Trophoblast cell (in vitro differentiated cells and primary cell): ENCODE measurements around the gene PDLIM5.
"Not testable (repeated sequence)": the region's sequence is repeated elsewhere in the genome, so short reads cannot be mapped to it uniquely, and the experiment has no call there.

ENCODE experiments used
- DNase-seq, 2 donors: peaks; one replicate each; pipeline ENCODE4 v3.0.0-alpha.2; 2016
- H2AFZ ChIP-seq: 2 replicates; pipeline ENCODE4 v1.6.1; 2013; ENCODE audit warnings: low read length, moderate library complexity, mild to moderate bottlenecking; ENCODE audit not compliant: insufficient read depth, poor library complexity
- H2AK5ac ChIP-seq: 2 replicates; pipeline ENCODE4 v1.6.1; 2013; ENCODE audit warnings: mild to moderate bottlenecking, low read length
- H2BK120ac ChIP-seq: 2 replicates; pipeline ENCODE4 v1.6.1; 2013; ENCODE audit warnings: low read length, mild to moderate bottlenecking, moderate library complexity; ENCODE audit not compliant: insufficient read depth, poor library complexity
- H2BK12ac ChIP-seq: 2 replicates; pipeline ENCODE4 v1.6.1; 2013; ENCODE audit warnings: mild to moderate bottlenecking, low read length, moderate library complexity
- H2BK5ac ChIP-seq: 2 replicates; pipeline ENCODE4 v1.6.1; 2013; ENCODE audit warnings: low read length, low read depth, moderate library complexity, mild to moderate bottlenecking; ENCODE audit not compliant: poor library complexity
- H3K14ac ChIP-seq: 2 replicates; pipeline ENCODE4 v1.6.1; 2013; ENCODE audit warnings: mild to moderate bottlenecking, low read length
- H3K18ac ChIP-seq: 2 replicates; pipeline ENCODE4 v1.6.1; 2013; ENCODE audit warnings: mild to moderate bottlenecking, low read length
- H3K23ac ChIP-seq: 2 replicates; pipeline ENCODE4 v1.6.1; 2013; ENCODE audit warnings: low read length
- H3K27ac ChIP-seq: 2 replicates; pipeline ENCODE4 v1.5.1; 2013; ENCODE audit warnings: low read depth, mild to moderate bottlenecking, inconsistent platforms, low read length, moderate library complexity
- H3K27me3 ChIP-seq: 2 replicates; pipeline ENCODE4 v1.6.1; 2013; ENCODE audit warnings: inconsistent platforms, mild to moderate bottlenecking, low read length, moderate library complexity; ENCODE audit not compliant: insufficient read depth
- H3K36me3 ChIP-seq, 2 experiments: 1 replicate in 1 of 2; 2 replicates in 1 of 2; pipeline ENCODE4 v1.6.1; 2013; ENCODE audit warnings: low read length in 2 of 2, mild to moderate bottlenecking in 2 of 2, moderate library complexity in 1 of 2; ENCODE audit not compliant: insufficient read depth in 2 of 2, control insufficient read depth in 1 of 2
- H3K4ac ChIP-seq: 2 replicates; pipeline ENCODE4 v1.6.1; 2013; ENCODE audit warnings: low read depth, mild to moderate bottlenecking, low read length, moderate library complexity
- H3K4me1 ChIP-seq, 2 experiments: 1 replicate in 1 of 2; 2 replicates in 1 of 2; pipeline ENCODE4 v1.6.1; 2013; ENCODE audit warnings: low read length in 2 of 2, mild to moderate bottlenecking in 2 of 2, moderate library complexity in 1 of 2; ENCODE audit not compliant: insufficient read depth in 2 of 2, control insufficient read depth in 1 of 2
- H3K4me2 ChIP-seq: 2 replicates; pipeline ENCODE4 v1.6.1; 2013; ENCODE audit warnings: inconsistent platforms, mild to moderate bottlenecking, low read length, moderate library complexity
- H3K4me3 ChIP-seq: 2 replicates; pipeline ENCODE4 v1.5.1; 2013; ENCODE audit warnings: mild to moderate bottlenecking, low read depth, low read length, inconsistent platforms
- H3K79me1 ChIP-seq: one replicate; pipeline ENCODE4 v1.6.1; 2013; ENCODE audit warnings: low read length
- H3K79me2 ChIP-seq: 2 replicates; pipeline ENCODE4 v1.6.1; 2013; ENCODE audit warnings: low read length, mild to moderate bottlenecking; ENCODE audit not compliant: control insufficient read depth, insufficient read depth, poor library complexity
- H3K9ac ChIP-seq: 2 replicates; pipeline ENCODE4 v1.6.1; 2013; ENCODE audit warnings: mild to moderate bottlenecking, low read length
- H3K9me3 ChIP-seq: 2 replicates; pipeline ENCODE4 v1.6.1; 2013; ENCODE audit warnings: low read depth, mild to moderate bottlenecking, control low read depth, inconsistent platforms, low read length; ENCODE audit not compliant: insufficient read depth
- H4K12ac ChIP-seq: 2 replicates; pipeline ENCODE4 v1.6.1; 2013; ENCODE audit warnings: low read depth, mild to moderate bottlenecking, low read length, moderate library complexity
- H4K8ac ChIP-seq: 2 replicates; pipeline ENCODE4 v1.6.1; 2013; ENCODE audit warnings: low read depth, mild to moderate bottlenecking, low read length, moderate library complexity
- H4K91ac ChIP-seq: one replicate; pipeline ENCODE4 v1.6.1; 2013; ENCODE audit warnings: low read depth, mild to moderate bottlenecking, low read length, moderate library complexity
- WGBS: extraction: QIAGEN DNeasy Blood & Tissue Kit; methylation state at CpG from one replicate; pipeline ENCODE4 v1.1.7; 2013; ENCODE audit warnings: missing lambda C conversion rate; ENCODE audit not compliant: insufficient read length, insufficient coverage; ENCODE audit errors: extremely low coverage; 5-methylcytosine and 5-hydroxymethylcytosine counted together

Gene PDLIM5

DNA sequence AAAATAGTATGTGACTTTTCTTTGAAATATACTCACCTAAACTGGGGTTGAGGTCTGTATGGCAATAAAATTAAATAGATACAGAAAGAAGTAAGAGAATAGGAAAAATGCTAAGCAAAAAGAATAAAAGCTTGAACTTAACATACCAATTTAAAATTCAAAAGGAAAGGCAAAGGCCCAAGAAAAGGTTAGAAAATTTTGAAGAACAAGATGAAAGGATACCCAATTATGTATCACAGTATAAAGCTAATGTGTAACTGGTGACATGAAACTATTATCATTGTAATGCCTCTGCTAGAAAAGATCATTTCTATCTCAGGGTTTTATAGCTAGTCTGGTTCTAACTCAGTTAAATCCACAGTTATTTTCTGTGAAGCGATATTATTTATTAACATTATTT is 99.1 kb downstream of the PDLIM5 start:
- Histone ChIP-seq H3K9me3 (no peaks in the 10 kb centered on the region), H3K4me2 (no peak overlapping the region), H3K23ac (no peak overlapping the region), H2BK120ac (no peak overlapping the region), H4K8ac (no peak overlapping the region), H4K91ac (no peak overlapping the region), H2BK5ac (no peak overlapping the region), H3K14ac (no peak overlapping the region), H3K18ac (no peak overlapping the region), H3K27ac (no peak overlapping the region), H3K79me2 (no peaks in the 10 kb centered on the region), H3K4me1 (peaks cover 0 to 4% of the 10 kb centered on the region in 2 experiments), H3K9ac (no peak overlapping the region), H2BK12ac (no peak overlapping the region), H3K4me3 (no peak overlapping the region), H4K12ac (no peak overlapping the region), H2AFZ (no peak overlapping the region), H3K79me1 (peaks cover 2% of the 10 kb centered on the region), H3K36me3 (no peaks in the 10 kb centered on the region), H2AK5ac (no peak overlapping the region), H3K27me3 (no peaks in the 10 kb centered on the region), H3K4ac (no peak overlapping the region)
- DNase-seq: no peak
- WGBS: no CpG with 5 or more reads among the region's 1 CpG

DNA sequence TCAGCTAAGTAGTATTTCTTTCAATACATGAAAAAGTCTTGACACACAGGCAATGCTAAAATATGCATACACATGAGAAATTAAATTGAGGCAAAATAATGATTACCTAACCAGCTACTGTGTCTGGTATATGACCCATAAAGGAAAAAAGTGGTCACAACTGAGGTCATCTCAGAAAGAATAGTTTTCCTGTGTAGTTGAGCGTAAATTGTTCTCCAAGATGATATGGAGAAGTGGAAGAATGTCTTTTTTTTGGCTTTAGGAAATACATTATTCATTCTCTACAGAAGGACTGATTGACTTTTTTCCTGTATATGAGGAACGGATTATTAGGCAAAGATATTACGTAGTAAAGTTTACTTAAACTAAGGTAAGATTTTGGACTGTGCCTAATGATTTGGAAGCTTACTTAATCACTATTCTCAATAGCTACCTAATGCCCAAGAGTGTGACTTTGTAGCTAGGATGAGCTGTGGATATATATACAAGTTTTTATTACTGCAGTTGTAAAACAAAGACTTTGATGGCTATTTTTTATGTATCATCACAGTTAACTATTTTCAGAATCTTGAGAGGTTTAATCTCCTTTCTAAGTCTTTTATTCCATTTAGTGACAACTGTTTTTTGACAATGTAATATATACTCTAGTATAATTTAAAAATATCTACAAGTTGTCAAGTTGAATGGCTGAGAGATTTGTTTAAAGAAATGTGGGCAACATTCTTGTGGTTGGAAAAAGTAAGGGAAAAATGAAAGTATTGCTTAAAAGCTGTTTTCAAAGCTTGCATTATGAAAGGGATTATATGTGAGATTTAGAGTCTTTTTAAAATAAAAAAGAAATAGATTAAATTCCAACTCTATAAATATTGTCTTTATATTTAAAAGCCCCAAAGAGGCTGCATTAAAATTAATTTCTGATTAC is 100.2 kb downstream of the PDLIM5 start:
- H2BK5ac ChIP-seq: no peak overlapping the region
- no peak overlapping the region for H3K27ac ChIP-seq
- H3K23ac ChIP-seq: no peak overlapping the region
- DNase-seq: no peak
- H3K79me1 ChIP-seq: peaks cover 2% of the 10 kb centered on the region
- H3K27me3 ChIP-seq: no peaks in the 10 kb centered on the region
- H2BK12ac ChIP-seq: no peak overlapping the region
- no peak overlapping the region for H2AK5ac ChIP-seq
- H4K91ac ChIP-seq: no peak overlapping the region
- H3K14ac ChIP-seq: no peak overlapping the region
- no peaks in the 10 kb centered on the region for H3K79me2 ChIP-seq
- no peaks in the 10 kb centered on the region for H3K9me3 ChIP-seq
- WGBS: no CpG with 5 or more reads among the region's 3 CpGs
- H4K12ac ChIP-seq: no peak overlapping the region
- no peak overlapping the region for H3K18ac ChIP-seq
- H3K36me3 ChIP-seq: no peaks in the 10 kb centered on the region
- peaks cover 0 to 4% of the 10 kb centered on the region in 2 experiments for H3K4me1 ChIP-seq
- no peak overlapping the region for H3K9ac ChIP-seq
- H2BK120ac ChIP-seq: no peak overlapping the region
- no peak overlapping the region for H3K4me3 ChIP-seq
- H2AFZ ChIP-seq: no peak overlapping the region
- H4K8ac ChIP-seq: no peak overlapping the region
- no peak overlapping the region for H3K4ac ChIP-seq
- H3K4me2 ChIP-seq: no peak overlapping the region

DNA sequence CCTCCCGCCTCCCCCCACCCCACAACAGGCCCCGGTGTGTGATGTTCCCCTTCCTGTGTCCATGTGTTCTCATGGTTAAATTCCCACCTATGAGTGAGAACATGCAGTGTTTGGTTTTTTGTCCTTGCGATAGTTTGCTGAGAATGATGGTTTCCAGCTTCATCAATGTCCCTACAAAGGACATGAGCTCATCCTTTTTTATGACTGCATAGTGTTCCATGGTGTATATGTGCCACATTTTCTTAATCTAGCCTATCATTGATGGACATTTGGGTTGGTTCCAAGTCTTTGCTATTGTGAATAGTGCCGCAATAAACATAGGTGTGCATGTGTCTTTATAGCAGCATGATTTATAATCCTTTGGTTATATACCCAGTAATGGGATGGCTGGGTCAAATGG is 104.3 kb downstream of the PDLIM5 start:
- not testable (repeated sequence) for H3K79me2 ChIP-seq, H3K9ac ChIP-seq, H3K36me3 ChIP-seq, H2AFZ ChIP-seq, H3K79me1 ChIP-seq, H4K8ac ChIP-seq, H3K27ac ChIP-seq, H3K18ac ChIP-seq, H2AK5ac ChIP-seq, H3K23ac ChIP-seq, H3K27me3 ChIP-seq, H4K12ac ChIP-seq, H2BK5ac ChIP-seq, H3K4me3 ChIP-seq, H3K4me2 ChIP-seq, DNase-seq, H2BK12ac ChIP-seq, H2BK120ac ChIP-seq, H3K14ac ChIP-seq, H3K4ac ChIP-seq, H4K91ac ChIP-seq, H3K9me3 ChIP-seq, H3K4me1 ChIP-seq
- no CpG with 5 or more reads among the region's 4 CpGs for WGBS

DNA sequence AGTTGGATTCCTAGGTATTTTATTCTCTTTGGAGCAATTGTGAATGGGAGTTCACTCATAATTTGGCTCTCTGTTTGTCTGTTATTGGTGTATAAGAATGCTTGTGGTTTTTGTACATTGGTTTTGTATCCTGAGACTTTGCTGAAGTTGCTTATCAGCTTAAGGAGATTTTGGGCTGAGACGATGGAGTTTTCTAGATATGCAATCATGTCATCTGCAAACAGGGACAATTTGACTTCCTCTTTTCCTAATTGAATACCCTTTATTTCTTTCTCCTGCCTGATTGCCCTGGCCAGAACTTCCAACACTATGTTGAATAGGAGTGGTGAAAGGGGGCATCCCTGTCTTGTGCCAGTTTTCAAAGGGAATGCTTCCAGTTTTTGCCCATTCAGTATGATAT is 105.9 kb downstream of the PDLIM5 start:
- not testable (repeated sequence) for DNase-seq

More for the DNA sequence above, 105.9 kb downstream of the PDLIM5 start:
- no CpG with 5 or more reads among the region's 1 CpG for WGBS
- H2AFZ ChIP-seq, H3K23ac ChIP-seq, H3K79me1 ChIP-seq, H2AK5ac ChIP-seq, H3K9ac ChIP-seq, H3K4me3 ChIP-seq, H2BK5ac ChIP-seq, H4K91ac ChIP-seq, H4K8ac ChIP-seq, H3K4me2 ChIP-seq, H4K12ac ChIP-seq, H3K79me2 ChIP-seq, H3K14ac ChIP-seq, H3K18ac ChIP-seq, H3K27ac ChIP-seq, H3K9me3 ChIP-seq, H3K4ac ChIP-seq, H2BK120ac ChIP-seq, H3K27me3 ChIP-seq, H2BK12ac ChIP-seq, H3K36me3 ChIP-seq, H3K4me1 ChIP-seq: not testable (repeated sequence)
